ENCODE results near the gene LMF2.

Gene LMF2, protein sequence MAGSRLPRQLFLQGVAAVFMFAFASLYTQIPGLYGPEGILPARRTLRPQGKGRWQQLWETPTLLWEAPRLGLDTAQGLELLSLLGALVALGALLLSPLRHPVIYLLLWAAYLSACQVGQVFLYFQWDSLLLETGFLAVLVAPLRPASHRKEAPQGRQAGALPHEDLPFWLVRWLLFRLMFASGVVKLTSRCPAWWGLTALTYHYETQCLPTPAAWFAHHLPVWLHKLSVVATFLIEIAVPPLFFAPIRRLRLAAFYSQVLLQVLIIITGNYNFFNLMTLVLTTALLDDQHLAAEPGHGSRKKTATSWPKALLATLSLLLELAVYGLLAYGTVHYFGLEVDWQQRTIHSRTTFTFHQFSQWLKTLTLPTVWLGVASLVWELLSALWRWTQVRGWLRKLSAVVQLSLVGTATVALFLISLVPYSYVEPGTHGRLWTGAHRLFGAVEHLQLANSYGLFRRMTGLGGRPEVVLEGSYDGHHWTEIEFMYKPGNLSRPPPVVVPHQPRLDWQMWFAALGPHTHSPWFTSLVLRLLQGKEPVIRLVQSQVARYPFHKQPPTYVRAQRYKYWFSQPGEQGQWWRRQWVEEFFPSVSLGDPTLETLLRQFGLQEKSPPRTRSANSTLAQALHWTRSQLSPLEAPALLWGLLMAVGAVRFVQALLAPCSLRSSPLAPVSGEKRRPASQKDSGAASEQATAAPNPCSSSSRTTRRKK

DNA sequence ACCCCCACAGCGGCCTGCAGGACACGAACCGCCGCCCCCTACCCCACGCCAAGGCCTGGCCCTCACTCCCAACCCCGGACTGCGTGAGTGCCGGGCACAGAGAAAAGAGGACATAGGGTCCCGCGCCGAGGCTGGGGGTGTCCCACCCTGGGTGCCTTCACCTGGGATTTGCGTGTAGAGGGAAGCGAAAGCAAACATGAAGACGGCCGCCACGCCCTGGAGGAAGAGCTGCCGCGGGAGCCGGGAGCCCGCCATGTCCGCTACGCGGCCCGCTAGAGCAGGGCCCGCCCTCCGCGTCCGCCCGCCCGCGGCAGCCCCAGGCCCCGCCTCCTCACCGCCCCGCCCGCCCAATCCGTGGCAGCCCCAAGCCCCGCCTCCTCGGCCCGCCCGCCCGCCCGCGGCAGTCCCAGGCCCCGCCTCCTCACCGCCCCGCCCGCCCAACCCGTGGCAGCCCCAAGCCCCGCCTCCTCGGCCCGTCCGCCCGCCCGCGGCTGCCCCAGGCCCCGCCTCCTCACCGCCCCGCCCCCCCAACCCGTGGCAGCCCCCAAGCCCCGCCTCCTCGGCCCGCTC is at the start of gene LMF2:
Gene LMF2 (minus strand): TSS at position 282 of the 570 bp plus-strand sequence. CDS start 27 bp downstream, at position 255.
- no peak for DNase-seq (ENCODE audit: low read depth)

DNA sequence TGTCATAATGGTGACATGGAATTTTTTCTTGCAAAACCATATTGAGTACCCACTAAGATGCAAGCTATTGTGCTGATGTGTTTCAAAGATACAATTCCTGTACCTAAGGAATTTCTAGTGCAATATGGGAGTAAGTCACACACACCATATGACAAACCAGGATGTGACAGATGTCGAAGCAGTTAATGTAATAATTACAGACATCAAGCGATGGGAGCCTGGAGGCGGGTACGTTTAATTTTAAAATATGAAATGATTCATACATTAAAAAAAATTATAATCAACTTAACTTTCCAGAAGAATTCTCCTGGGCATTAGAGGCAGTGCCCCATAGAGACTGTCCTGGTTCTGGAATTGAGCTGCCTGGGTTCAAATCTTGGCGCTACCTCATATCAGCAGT is 49.2 kb upstream of the LMF2 start:
- DNase-seq (ENCODE audit: low read depth): no peak

DNA sequence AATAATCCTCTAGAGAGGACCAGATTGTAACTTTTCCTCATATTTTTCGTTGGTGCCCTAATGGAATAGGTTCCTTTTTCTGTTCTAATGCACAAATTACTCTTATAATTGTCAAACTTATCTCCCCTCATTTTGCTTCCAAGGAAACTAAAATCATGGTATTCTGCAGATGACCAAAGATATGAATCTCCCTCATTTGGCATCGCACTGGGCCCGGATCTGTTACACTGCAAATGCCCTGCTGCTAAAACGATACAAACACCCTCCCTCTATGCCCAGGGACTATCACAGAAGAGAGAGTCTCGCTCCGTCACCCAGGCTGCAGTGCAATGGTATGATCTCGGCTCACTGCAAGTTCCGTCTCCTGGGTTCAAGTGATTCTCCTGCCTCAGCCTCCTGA is 45.8 kb upstream of the LMF2 start:
- DNase-seq (ENCODE audit: low read depth): no peak

DNA sequence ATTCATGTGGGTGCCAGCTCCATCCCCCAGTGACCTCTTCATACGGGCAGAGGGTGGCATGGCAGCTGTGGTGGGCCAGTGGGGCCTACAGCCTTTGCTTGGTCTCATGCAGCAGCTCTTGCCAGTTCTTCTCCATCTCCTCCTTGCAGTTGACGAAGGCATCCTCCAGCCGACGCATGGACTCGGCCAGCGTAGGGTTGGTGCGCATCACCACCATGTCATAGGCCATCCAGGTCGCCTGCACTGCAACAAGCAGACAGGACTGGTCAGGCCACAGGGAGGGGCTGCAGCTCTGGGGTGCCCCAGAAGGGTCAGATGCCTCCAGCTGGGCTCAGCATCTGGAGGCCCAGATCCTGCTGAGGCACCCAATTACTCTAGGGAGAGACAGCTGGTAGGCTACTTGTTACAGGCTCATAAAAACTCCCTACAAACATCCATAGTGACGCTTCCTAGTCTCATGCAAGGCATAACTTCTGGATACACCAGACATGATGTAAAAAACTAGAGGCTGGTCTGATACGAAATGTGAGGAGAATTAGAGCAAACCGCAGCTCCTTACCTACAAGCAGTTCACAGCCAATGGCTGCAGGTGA is 43.8 kb upstream of the LMF2 start:
- DNase-seq (ENCODE audit: low read depth): no peak

DNA sequence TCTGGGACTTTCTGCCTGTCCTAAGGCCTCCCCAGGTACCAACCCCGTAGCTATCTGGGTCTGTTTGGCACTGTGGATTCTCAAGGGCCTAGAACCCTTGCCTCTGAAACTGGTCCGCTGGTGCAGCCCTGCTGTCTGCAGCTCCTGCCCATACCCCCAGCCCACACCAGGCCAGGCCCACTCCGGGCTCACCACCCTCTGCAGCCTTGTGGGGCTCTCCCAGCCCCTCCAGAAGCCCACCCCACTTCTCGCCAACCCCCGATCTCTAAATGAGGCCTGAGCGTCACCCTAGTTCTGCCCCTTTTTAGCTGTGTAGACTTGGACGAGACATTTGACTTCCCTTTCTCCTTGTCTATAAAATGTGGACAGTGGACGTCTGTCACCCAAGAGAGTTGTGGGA is 42.9 kb upstream of the LMF2 start:
- no peak for DNase-seq (ENCODE audit: low read depth)

DNA sequence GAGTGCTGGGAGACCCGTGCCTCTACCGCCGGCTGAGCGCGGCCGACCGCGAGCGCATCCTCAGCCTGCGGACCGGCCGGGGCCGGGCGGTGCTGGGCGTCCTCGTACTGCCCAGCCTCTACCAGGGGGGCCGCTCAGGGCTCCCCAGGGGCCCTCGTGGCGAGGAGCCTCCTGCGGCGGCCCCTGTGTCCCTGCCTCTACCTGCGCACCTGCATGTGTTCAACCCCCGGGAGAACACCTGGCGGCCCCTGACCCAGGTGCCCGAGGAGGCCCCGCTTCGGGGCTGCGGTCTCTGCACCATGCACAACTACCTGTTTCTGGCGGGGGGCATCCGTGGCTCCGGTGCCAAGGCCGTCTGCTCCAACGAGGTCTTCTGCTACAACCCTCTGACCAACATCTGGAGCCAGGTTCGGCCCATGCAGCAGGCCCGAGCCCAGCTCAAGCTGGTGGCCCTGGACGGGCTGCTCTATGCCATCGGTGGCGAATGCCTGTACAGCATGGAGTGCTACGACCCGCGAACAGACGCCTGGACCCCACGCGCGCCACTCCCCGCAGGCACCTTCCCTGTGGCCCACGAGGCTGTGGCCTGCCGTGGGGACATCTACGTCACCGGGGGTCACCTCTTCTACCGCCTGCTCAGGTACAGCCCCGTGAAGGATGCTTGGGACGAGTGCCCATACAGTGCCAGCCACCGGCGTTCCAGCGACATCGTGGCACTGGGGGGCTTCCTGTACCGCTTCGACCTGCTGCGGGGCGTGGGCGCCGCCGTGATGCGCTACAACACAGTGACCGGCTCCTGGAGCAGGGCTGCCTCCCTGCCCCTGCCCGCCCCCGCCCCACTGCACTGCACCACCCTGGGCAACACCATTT is 41.7 kb upstream of the LMF2 start:
- DNase-seq (ENCODE audit: low read depth): no peak

DNA sequence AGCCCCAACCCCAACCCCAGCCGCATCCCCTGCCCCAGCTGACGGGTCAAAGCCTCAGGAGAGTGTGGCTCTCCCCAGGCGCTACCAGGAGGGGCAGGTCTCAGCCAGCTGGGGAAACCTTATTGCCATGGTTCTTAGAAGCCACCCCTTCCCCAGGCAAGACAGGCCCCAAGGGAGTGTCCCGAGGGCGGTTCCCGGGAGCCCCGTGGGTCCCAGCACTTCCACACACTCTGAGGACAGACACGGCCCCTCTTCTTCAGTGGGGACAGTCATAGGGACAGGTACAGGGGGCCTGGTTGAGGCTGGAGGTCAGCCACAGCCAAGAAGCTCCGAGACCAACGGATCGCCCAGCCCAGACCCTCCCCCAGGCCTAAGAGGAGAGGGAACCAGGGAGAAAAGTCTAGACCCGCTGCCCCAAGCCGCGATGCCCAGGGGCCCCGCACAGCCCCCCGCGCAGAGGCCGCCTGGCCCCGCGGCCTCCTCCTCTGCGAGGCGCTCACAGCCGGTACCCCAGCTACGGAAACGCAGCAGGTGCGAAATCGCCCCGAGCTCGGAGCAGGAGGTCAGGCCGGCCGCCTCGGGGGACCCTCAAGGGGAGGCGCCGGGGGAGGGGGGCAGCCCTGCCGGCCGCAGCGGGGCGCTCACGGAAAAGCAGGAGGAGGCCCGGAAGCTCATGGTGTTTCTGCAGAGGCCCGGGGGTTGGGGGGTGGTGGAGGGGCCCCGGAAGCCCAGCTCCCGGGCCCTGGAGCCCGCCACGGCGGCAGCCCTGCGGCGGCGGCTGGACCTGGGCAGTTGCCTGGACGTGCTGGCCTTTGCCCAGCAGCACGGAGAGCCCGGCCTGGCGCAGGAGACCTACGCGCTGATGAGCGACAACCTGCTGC is 40.8 kb upstream of the LMF2 start:
- DNase-seq (ENCODE audit: low read depth): no peak

DNA sequence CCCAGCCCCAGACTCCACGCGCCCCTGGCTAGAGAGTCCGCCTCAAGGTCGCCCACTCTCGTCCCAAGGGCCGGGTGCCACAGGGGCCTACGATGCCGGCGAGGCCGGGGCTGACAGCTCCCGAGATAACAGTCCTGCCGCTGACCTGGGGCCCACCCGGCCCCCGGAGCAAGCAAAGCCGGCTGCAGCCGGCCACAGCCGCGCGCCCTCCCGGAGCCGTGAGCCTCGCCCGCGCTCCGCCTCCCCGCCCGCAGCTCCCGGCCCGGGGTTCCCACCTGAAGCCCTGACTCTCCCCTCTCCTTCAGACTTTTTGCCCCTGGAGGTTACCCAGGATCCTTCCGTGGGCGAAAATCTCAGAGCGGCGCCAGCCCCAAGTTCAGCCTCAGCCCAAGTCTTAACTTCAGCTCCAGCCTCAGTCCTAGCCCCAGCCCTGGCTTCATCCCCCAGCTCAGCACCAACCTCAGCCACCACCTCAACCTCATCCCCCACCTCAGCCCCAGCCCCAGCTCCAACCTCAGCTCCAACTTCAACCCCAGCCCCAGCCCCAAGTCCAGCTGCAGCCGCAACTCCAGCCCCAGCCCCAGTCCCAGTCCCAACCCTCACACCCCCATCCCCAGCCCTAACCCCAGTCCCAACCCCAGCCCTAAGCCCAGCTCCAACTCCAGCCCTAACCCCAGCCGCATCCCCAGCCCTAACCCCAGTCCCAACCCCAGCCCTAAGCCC is 39.9 kb upstream of the LMF2 start:
- DNase-seq (ENCODE audit: low read depth): no peak

DNA sequence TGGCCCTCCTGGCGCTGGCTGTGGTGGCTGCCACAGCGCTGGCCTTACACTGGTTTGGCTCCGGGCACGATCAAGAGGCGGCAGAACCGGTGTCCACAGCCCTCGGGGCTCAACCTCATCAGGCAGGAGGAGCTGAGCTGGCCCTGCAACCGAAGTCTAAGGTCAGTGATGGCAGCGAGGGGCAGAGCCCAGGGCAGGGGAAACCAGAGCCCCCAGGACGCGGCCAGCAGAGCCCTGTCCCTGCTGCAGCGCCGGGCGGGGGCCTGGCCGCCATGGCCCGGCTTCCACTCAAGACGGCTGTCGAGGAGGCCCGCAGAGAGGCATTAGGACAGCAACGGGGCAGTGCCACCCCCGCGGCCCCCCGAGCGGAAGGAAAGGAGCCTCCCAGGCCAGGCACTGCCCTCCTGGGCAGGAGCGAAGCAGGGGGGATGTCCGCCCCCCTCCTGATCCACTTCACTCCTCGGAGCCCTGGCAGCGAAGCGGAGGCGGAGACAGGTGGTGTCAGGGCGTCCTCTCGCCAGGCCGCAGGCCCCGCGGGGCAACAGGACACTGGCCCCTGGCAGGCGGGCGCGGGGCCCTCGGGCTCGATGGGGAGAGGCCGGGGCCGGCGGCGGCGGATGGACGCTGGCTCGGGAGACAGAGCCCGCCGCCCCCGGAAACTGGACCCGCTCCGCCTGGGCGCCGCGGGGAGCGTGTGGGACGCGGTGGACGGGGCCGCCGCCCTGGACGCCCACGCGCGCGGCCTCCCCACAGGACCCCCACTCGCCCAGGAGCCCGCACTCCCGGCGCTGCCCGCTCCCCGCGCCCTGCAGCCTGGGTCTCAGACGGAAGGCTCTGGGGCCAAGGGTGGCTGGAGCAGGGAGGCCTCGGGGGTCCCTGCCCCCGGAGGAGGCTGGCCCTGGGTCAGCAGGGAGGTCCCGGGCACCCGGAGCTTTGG is 39.1 kb upstream of the LMF2 start:
- DNase-seq (ENCODE audit: low read depth): no peak

DNA sequence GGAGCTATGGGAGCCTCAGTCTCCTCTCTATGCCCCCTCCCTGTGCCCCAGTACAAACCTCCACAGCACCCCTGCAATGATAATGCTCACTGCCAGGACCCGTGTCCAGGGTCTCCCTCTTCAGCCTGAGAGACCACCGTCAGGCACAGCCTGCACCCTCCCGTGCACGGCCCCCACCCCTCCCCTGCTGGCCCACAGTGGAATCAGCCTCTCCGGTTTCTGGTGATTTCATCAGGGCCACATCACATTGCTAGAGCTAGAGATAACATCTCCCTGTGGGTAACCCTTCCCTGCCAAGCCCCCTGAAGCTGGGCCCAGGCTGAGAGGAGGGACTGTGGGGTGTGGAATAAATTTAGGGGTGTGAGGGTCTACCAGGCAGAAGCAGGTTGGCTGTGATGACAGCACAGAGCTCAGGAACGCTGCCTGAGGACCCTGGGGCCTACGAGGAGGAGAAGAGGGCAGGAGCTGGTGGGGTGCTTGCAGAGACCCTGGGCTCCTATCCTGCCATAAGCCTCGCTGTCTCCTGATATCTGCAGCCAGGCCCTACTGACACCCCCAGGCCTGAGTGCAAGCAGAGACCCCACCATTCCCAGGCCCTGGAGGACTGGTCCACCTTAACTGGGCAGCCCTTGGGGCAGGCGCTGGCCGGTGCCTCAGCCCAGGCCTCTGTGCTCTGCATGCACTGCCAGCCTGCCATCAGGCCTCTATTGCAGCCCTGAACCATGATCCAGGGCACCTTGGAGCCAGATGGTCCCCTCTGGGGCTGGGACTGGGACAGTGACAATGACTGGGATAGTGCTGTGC is 38.2 kb upstream of the LMF2 start, which contains the start of gene KLHDC7B:
Gene KLHDC7B (plus strand): TSS at position 378 of the 804 bp plus-strand sequence. CDS start 345 bp downstream, at position 723.
- no peak for DNase-seq (ENCODE audit: low read depth)

DNA sequence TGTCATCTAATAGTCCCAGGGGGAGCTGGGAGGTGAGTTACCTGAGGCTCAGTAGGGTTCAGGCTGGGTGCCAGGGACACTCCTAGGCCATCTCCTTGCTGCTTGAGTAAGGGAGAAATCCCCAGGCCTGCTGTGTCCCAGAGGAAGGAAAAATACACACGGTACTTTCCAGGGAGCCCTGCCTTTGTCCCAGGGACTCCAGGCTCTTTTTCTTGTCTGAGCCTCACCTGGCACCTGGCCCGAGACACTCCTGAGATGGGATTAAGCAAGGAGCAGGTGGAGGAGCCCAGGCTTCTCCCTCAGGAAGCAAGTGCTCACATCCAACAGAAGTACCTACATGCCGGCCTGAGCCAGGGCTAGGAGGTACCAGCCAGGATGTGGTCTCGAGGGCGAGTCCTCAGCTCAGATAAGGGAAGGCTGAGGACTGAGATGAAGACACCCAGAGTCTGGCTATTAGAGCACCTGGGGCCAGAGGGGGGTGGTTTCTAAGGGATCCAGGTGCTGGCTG is 37.3 kb upstream of the LMF2 start:
- no peak for DNase-seq (ENCODE audit: low read depth)

DNA sequence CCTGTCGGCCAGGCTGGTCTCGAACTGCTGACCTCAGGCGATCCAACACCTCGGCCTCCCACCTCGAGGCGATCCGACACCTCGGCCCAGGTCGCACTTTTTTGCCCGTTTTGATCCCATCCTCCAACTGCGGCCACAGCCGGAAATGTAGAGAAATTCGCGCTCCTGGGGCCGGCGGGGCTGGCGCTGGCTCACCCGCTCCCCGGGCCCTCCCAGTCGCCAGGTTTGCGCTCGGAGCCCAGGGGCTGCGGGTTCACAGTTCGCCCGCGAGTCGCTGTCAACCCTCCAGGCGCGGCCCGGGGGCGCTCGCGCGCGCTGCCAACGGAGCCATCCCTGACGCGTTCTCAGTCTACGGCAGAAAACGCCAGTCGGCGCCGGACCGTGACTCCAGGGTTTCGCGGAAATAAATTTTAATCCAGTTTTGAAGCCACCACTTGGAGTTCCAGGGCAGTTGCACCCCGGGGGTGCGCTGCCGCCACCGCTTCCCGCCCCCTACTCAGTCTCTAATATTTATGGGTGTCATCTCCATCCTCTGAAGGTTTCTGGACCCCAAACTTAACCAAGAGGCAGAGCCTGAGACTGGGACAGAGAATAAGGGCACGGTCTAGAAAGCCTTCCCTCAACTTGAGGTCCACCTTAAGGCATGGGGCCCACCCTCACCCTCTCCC is 36.7 kb upstream of the LMF2 start:
- DNase-seq (ENCODE audit: low read depth): no peak

DNA sequence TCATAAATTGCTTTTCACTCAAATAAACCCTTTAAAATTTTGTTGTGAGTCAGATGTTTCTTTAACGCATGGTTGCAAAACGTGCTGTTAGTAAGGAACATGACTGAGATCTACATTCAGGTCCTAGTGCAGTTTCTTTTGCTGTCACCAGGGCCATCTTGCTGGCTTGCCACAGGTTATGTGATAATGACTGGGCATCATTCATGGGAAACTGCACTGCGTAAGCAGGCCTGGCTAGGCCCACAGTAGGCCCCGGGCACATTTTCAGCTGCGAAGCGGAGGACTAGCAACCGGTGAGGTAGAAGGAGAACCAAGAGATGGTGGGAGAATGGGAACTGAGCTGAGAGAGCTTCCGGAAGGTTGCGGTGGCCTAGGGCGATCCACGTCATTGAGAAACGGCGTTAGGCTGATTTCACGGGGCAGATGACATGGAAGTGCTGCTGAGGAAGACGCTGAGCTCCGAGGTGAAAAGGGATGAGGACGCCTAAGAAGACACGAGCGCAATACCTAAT is 35.0 kb upstream of the LMF2 start:
- no peak for DNase-seq (ENCODE audit: low read depth)

DNA sequence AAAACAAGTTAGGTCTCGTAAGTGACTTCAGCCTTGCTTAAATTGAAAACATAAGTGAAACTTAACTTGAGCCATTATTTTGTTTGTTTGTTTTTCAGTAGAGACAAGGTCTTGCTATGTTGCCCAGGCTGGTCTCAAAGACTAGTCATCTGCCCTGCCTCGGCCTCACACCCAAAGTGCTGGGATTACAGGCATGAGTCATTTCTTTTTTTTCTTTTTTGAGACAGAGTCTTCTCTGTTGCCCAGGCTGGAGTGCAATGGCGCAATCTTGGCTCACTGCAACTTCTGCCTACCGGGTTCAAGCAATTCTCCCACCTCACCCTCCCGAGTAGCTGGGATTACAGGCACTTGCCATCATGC is 34.1 kb upstream of the LMF2 start:
- peak; percentile 90 for DNase-seq (ENCODE audit: low read depth)

DNA sequence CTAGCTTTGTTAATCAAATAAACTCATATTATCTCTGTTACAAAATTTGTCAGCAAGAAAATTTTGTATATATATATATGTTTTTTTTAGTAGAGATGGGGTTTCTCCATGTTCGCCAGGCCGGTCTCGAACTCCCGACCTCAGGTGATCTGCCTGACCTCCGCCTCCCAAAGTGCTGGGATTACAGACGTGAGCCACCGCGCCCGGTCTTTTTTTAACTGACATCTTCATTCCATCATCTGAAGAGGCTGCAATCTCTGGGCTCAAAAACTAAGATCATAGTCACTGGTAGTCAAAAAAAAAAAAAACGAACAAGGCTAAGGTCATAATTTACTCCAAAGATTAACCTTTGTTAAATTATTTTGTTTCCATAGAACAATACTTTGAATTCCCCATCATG is 32.9 kb upstream of the LMF2 start:
- no peak for DNase-seq (ENCODE audit: low read depth)

DNA sequence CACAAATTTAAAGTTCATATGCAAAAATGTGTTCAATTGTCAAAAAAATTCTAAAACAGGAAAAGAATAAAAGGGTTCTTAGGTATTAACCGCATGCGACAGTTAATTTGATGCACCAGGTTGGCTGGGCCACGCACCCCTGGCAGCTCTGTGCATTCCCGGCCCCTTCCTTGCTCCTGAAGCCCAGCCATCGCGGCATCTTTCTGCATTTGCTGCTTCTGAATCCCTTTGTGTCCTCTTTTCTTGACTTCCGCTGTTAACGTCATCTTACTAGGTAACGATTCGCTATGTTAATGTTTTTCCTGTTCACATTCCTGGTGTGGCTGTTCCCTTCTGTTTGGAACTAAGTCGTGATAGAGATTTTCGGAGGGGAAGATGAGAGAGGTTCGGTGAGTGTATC is 30.3 kb upstream of the LMF2 start:
- DNase-seq (ENCODE audit: low read depth): no peak

DNA sequence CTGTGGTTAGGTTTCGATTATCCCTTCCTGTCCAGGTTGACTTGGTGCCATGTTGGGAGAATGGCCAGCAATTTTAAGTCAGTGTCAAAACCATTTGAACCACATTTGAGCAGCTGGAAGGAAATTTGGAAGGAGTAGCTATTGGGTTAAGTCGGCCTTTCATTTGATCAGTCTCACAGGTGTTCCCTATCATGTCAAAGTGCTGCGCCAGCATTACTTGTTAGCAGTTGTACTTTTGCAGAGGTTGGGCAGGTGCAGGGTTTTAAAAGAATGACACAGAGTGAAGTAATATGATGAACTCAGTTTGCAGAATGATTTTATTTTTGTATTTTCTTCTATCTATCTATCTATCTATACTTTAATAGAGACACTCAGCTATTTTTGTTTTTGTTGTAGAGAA is 28.7 kb upstream of the LMF2 start:
- DNase-seq (ENCODE audit: low read depth): no peak
